Glutamatergic neuron (in vitro differentiated cells): ENCODE results near the gene SGTA. TPM values are rescaled to one million over a fixed set of nuclear protein-coding genes. Genes with fewer than 3 reads are reported as not detected.

Experiments used
- DNase-seq: peaks from one replicate; pipeline ENCODE4 v3.0.0; 2022
- H3K27ac Mint-ChIP-seq: one replicate; pipeline ENCODE4 v1.8.0; 2020; ENCODE audit warnings: mild to moderate bottlenecking, mixed read lengths, inconsistent platforms; ENCODE audit not compliant: unreplicated experiment
- H3K27me3 Mint-ChIP-seq: one replicate; pipeline ENCODE4 v1.8.0; 2020; ENCODE audit warnings: mild to moderate bottlenecking, moderate library complexity, mixed read lengths, inconsistent platforms; ENCODE audit not compliant: unreplicated experiment
- H3K36me3 Mint-ChIP-seq: one replicate; pipeline ENCODE4 v1.8.0; 2020; ENCODE audit warnings: mild to moderate bottlenecking, mixed read lengths, inconsistent platforms; ENCODE audit not compliant: unreplicated experiment
- H3K4me1 Mint-ChIP-seq: one replicate; pipeline ENCODE4 v1.8.0; 2020; ENCODE audit warnings: mild to moderate bottlenecking, low read depth, mixed read lengths, inconsistent platforms; ENCODE audit not compliant: unreplicated experiment
- H3K4me3 Mint-ChIP-seq: one replicate; pipeline ENCODE4 v1.8.0; 2020; ENCODE audit warnings: mild to moderate bottlenecking, mixed read lengths, inconsistent platforms; ENCODE audit not compliant: unreplicated experiment
- H3K9me3 Mint-ChIP-seq: one replicate; pipeline ENCODE4 v1.8.0; 2020; ENCODE audit warnings: mild to moderate bottlenecking, moderate library complexity, mixed read lengths, inconsistent platforms; ENCODE audit not compliant: unreplicated experiment
- total RNA-seq: library from RNA; stranded (reverse); fragmentation: NEBNext Ultra II Directional; extraction: Animal tissue kit (Norgen Biotek cat#: 25700); gene quantifications from one replicate; pipeline ENCODE4 v1.2.1, GENCODE V29; 2021; ENCODE audit not compliant: unreplicated experiment
- TF ChIP-seq, protein P1 (sequence below): fragments of 200-600 bp; sonication (generic); IDR thresholded peaks from one replicate; pipeline ENCODE4 v1.5.0; 2021; ENCODE audit not compliant: partially characterized antibody, unreplicated experiment

The SGTA gene
- total RNA-seq, 1 donor from 2014 or later: 90.6 TPM

GRCh38 chr19:2770055-2771013 is 12.7 kb downstream of the SGTA start:
- Mint-ChIP-seq H3K36me3 (no peaks in the 10 kb centered on the region), H3K4me3 (peak overlapping the region; percentile 34), H3K27me3 (peaks cover 3% of the 10 kb centered on the region), H3K4me1 (peaks cover 15% of the 10 kb centered on the region), H3K9me3 (peaks cover 7% of the 10 kb centered on the region), H3K27ac (peak overlapping the region; percentile 48)
- TF ChIP-seq, protein P1, sequence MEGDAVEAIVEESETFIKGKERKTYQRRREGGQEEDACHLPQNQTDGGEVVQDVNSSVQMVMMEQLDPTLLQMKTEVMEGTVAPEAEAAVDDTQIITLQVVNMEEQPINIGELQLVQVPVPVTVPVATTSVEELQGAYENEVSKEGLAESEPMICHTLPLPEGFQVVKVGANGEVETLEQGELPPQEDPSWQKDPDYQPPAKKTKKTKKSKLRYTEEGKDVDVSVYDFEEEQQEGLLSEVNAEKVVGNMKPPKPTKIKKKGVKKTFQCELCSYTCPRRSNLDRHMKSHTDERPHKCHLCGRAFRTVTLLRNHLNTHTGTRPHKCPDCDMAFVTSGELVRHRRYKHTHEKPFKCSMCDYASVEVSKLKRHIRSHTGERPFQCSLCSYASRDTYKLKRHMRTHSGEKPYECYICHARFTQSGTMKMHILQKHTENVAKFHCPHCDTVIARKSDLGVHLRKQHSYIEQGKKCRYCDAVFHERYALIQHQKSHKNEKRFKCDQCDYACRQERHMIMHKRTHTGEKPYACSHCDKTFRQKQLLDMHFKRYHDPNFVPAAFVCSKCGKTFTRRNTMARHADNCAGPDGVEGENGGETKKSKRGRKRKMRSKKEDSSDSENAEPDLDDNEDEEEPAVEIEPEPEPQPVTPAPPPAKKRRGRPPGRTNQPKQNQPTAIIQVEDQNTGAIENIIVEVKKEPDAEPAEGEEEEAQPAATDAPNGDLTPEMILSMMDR: no peak
- peak; percentile 34 for DNase-seq

DNA sequence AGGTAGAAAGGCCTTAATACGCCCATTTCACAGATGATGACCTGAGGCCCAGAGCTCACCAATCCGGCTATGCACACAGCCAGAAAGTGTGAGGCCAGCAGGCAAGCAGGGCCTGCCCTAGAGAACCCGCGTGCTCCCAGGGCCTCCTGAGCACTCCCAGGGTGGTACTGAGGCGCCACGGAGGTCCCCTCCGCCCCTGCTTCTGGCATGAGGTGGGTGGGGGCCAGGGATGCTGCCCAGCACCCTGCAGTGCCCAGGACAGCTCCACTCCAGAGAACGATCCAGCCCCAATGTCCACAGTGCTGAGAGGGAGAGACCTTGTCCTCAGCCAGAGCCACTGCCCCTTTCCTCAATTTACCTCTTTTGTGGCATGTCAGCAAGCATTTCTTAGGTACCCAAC is 13.9 kb downstream of the SGTA start:
- peaks cover 5% of the 10 kb centered on the region for H3K9me3 Mint-ChIP-seq
- H3K36me3 Mint-ChIP-seq: no peaks in the 10 kb centered on the region
- H3K4me3 Mint-ChIP-seq: no peak overlapping the region
- peaks cover 9% of the 10 kb centered on the region for H3K4me1 Mint-ChIP-seq
- TF ChIP-seq, protein P1: no peak
- DNase-seq: no peak
- peaks cover 2% of the 10 kb centered on the region for H3K27me3 Mint-ChIP-seq
- no peak overlapping the region for H3K27ac Mint-ChIP-seq

GRCh38 chr19:2768365-2769132 is 14.5 kb downstream of the SGTA start:
- DNase-seq: no peak
- Mint-ChIP-seq H3K4me3 (no peak overlapping the region), H3K27ac (no peak overlapping the region), H3K9me3 (peaks cover 4% of the 10 kb centered on the region), H3K27me3 (peaks cover 2% of the 10 kb centered on the region), H3K36me3 (no peaks in the 10 kb centered on the region), H3K4me1 (peaks cover 5% of the 10 kb centered on the region)
- TF ChIP-seq, protein P1: no peak

GRCh38 chr19:2767688-2768087 is 15.4 kb downstream of the SGTA start:
- TF ChIP-seq, protein P1: no peak
- Mint-ChIP-seq H3K9me3 (peaks cover 4% of the 10 kb centered on the region), H3K27me3 (peaks cover 2% of the 10 kb centered on the region), H3K4me1 (peaks cover 5% of the 10 kb centered on the region), H3K27ac (no peak overlapping the region), H3K36me3 (no peaks in the 10 kb centered on the region), H3K4me3 (no peak overlapping the region)
- DNase-seq: no peak
